T-cell (primary cell): ENCODE results near the gene DCP1A. TPM values are rescaled to one million over a fixed set of nuclear protein-coding genes. Genes with fewer than 3 reads are reported as not detected.

Experiments
- ATAC-seq, 4 experiments: fragments of 200-7000 bp in 3 of 4; fragments of 150-1000 bp in 1 of 4; cut with Tn5 transposase; replicated peaks in 1 of 4; 1 replicate in 3 of 4; 2 replicates in 1 of 4; pipeline ENCODE4 v1.10.0; 2021; ENCODE audit warnings: moderate library complexity in 3 of 4, mild to moderate bottlenecking in 2 of 4, moderate number of reproducible peaks in 1 of 4
- CTCF ChIA-PET, 2 donors: fragments of 300-600 bp; sonication (Branson Sonifier 250); formaldehyde crosslinking; loops; one replicate each; lab custom pipeline; 2022; ENCODE audit warnings: antibody characterized with exemption in 2 of 2; lab: Charles Lee
- POLR2A ChIA-PET, 2 donors: fragments of 300-600 bp; sonication (Branson Sonifier 250); formaldehyde crosslinking; loops; one replicate each; lab custom pipeline; 2022; ENCODE audit warnings: antibody characterized with exemption in 2 of 2; lab: Charles Lee
- DNase-seq, 35 experiments: peaks; one replicate each; pipeline versions ENCODE4 v3.0.0 to v3.0.0-alpha.2; 2013 to 2023
- H3K27ac ChIP-seq: one replicate; pipeline ENCODE4 v1.5.1; 2013; ENCODE audit warnings: low read length
- H3K27me3 ChIP-seq, 2 experiments: replicated peaks in 1 of 2; 1 replicate in 1 of 2; 2 replicates in 1 of 2; pipeline versions ENCODE4 v1.6.1 to v1.7.0; 2013; ENCODE audit warnings: low read length in 1 of 2, mixed read lengths in 1 of 2; ENCODE audit not compliant: control insufficient read depth in 2 of 2, insufficient read depth in 2 of 2; ENCODE audit errors: extremely low read depth in 1 of 2
- H3K36me3 ChIP-seq, 2 donors: 1 replicate in 1 of 2; 2 replicates in 1 of 2; pipeline versions ENCODE4 v1.6.1 to v1.7.0; 2013; ENCODE audit warnings: low read length in 1 of 2; ENCODE audit not compliant: control insufficient read depth in 2 of 2, insufficient read depth in 1 of 2; ENCODE audit errors: extremely low read depth in 1 of 2
- H3K4me1 ChIP-seq, 2 experiments: 1 replicate in 1 of 2; 2 replicates in 1 of 2; pipeline versions ENCODE4 v1.6.1 to v1.7.0; 2013; ENCODE audit warnings: low read length in 2 of 2, mixed read lengths in 1 of 2; ENCODE audit not compliant: insufficient read depth in 2 of 2, control insufficient read depth in 1 of 2; ENCODE audit errors: extremely low read depth in 1 of 2
- H3K4me3 ChIP-seq, 2 donors: 1 replicate in 1 of 2; 2 replicates in 1 of 2; pipeline versions ENCODE4 v1.5.1 to v1.7.0; 2013; ENCODE audit warnings: mild to moderate bottlenecking in 2 of 2, low read length in 1 of 2, moderate library complexity in 1 of 2; ENCODE audit not compliant: control insufficient read depth in 1 of 2; ENCODE audit errors: extremely low read depth in 1 of 2
- H3K9me3 ChIP-seq: 2 replicates; pipeline ENCODE4 v1.7.0; 2013
- H3K27ac Mint-ChIP-seq, 2 donors: one replicate each; pipeline ENCODE4 v1.8.0; 2020 to 2021; ENCODE audit warnings: mild to moderate bottlenecking in 2 of 2, mixed read lengths in 2 of 2
- H3K27me3 Mint-ChIP-seq, 2 donors: one replicate each; pipeline ENCODE4 v1.8.0; 2021 to 2022; ENCODE audit warnings: mixed read lengths in 2 of 2
- H3K36me3 Mint-ChIP-seq: one replicate; pipeline ENCODE4 v1.8.0; 2021; ENCODE audit warnings: mixed read lengths
- H3K4me1 Mint-ChIP-seq, 3 donors: one replicate each; pipeline ENCODE4 v1.8.0; 2020 to 2022; ENCODE audit warnings: mixed read lengths in 3 of 3, mild to moderate bottlenecking in 1 of 3
- H3K4me3 Mint-ChIP-seq, 3 donors: one replicate each; pipeline ENCODE4 v1.8.0; 2020 to 2022; ENCODE audit warnings: mild to moderate bottlenecking in 3 of 3, mixed read lengths in 3 of 3, moderate library complexity in 3 of 3
- H3K9me3 Mint-ChIP-seq, 3 donors: one replicate each; pipeline ENCODE4 v1.8.0; 2020 to 2022; ENCODE audit warnings: mixed read lengths in 3 of 3
- WGBS: methylation state at CpG from one replicate; pipeline ENCODE4 v1.1.5; 2013; ENCODE audit warnings: missing lambda C conversion rate; ENCODE audit not compliant: insufficient coverage; 5-methylcytosine and 5-hydroxymethylcytosine counted together
- total RNA-seq, 35 experiments: library from RNA in 6 of 35; stranded (reverse) in 6 of 35; fragments of 120-200 nt in 1 of 35; gene quantifications; one replicate each; pipeline versions ENCODE4 v1.2.1 to v1.2.4 and lab custom pipeline; 2013 to 2026

The DCP1A gene
- total RNA-seq, 5 donors from 2014 or later (not counting 1 experiment from before 2014, with no cell fraction given) = 32.2 to 44.2 (median 39.7) TPM

DNA sequence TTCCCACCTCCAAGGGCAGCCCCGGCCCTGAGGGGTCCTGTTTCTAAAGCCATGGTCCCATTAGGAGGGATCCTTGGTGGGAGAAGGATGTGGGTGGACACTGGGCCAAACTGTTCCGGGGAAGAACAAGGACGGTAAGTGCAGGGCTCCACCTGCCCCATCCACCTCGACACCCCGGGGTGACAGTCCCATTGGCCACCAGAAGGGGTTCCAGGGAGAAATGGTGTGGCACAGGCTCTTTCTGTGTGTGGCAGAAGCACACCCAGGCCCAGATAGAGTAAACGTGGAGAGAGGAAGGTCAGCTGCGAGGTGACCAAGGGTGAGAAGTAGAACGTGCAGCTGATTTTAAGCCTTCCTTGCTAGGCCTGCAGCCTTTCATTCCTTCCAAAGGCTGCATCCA is 103.6 kb downstream of the DCP1A start:
- no peak for DNase-seq
- ATAC-seq = no peak
- no peak overlapping the region for H3K27ac ChIP-seq
- ChIA-PET CTCF (no interaction called here), POLR2A (no interaction called here)
- WGBS = 78% methylated on average over 3 of the region's 8 CpGs
- peaks cover 14 to 41% of the 10 kb centered on the region in 2 donors for H3K36me3 ChIP-seq
- H3K4me3 ChIP-seq = no peak overlapping the region
- Mint-ChIP-seq H3K9me3 (no peaks in the 10 kb centered on the region), H3K27me3 (no peaks in the 10 kb centered on the region), H3K36me3 (peaks cover 12% of the 10 kb centered on the region), H3K27ac (no peak overlapping the region), H3K4me3 (no peak overlapping the region), H3K4me1 (peaks cover 20 to 24% (median 22%) of the 10 kb centered on the region in 3 donors)
- no peaks in the 10 kb centered on the region for H3K27me3 ChIP-seq
- no peaks in the 10 kb centered on the region for H3K9me3 ChIP-seq
- H3K4me1 ChIP-seq = peaks cover 3 to 15% of the 10 kb centered on the region in 2 experiments

DNA sequence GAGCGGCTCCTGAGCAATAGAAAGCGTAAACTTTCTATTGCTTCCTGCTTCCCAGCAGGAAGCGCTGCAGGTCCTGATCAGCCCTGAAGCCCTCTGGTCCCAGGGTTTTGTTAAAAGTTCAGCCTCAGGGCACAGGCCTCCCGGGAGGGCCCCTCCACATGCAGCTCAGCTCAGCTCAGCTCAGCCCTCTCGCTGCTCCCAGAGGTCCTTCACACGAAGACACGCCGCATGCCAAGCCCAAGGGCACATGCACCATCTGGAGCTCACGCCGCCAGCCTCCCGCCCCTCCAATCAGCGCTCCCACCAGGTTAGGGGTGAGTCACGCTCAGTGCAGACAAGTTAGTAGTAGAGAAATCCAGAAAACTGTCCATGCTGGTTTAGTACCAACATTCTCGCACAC is 104.2 kb downstream of the DCP1A start:
- no peaks in the 10 kb centered on the region for H3K27me3 Mint-ChIP-seq
- no peak overlapping the region for H3K4me3 Mint-ChIP-seq
- H3K27me3 ChIP-seq = no peaks in the 10 kb centered on the region
- WGBS = 97% methylated on average over 12 of the region's 14 CpGs
- no peak overlapping the region for H3K4me3 ChIP-seq
- no peaks in the 10 kb centered on the region for H3K9me3 Mint-ChIP-seq
- ChIA-PET CTCF (no interaction called here), POLR2A (no interaction called here)
- H3K36me3 Mint-ChIP-seq = peaks cover 13% of the 10 kb centered on the region
- no peak for DNase-seq
- peaks cover 16 to 47% of the 10 kb centered on the region in 2 donors for H3K36me3 ChIP-seq
- no peak overlapping the region for H3K27ac ChIP-seq
- H3K4me1 Mint-ChIP-seq = peaks cover 15 to 18% (median 17%) of the 10 kb centered on the region in 3 donors
- H3K9me3 ChIP-seq = no peaks in the 10 kb centered on the region
- no peak for ATAC-seq
- no peak overlapping the region for H3K27ac Mint-ChIP-seq
- H3K4me1 ChIP-seq = peaks cover 3 to 15% of the 10 kb centered on the region in 2 experiments

- H3K4me3 Mint-ChIP-seq = no peak overlapping the region
- peaks cover 10 to 13% (median 11%) of the 10 kb centered on the region in 3 donors for H3K4me1 Mint-ChIP-seq
- Histone ChIP-seq H3K4me1 (peaks cover under 1 to 14% of the 10 kb centered on the region in 2 experiments), H3K36me3 (peaks cover 19 to 51% of the 10 kb centered on the region in 2 donors), H3K27ac (no peak overlapping the region), H3K27me3 (no peaks in the 10 kb centered on the region), H3K9me3 (no peaks in the 10 kb centered on the region), H3K4me3 (no peak overlapping the region)
- ATAC-seq (no peak), DNase-seq (no peak)
- WGBS = 100% methylated on average over 1 of the region's 4 CpGs
- no peak overlapping the region for H3K27ac Mint-ChIP-seq
- H3K36me3 Mint-ChIP-seq = peaks cover 13% of the 10 kb centered on the region
- POLR2A ChIA-PET = no interaction called here
- CTCF ChIA-PET = no interaction called here
- H3K27me3 Mint-ChIP-seq = no peaks in the 10 kb centered on the region
- no peaks in the 10 kb centered on the region for H3K9me3 Mint-ChIP-seq
Measured at GRCh38 chr3:53242642-53243041, 104.7 kb downstream of the DCP1A start.

DNA sequence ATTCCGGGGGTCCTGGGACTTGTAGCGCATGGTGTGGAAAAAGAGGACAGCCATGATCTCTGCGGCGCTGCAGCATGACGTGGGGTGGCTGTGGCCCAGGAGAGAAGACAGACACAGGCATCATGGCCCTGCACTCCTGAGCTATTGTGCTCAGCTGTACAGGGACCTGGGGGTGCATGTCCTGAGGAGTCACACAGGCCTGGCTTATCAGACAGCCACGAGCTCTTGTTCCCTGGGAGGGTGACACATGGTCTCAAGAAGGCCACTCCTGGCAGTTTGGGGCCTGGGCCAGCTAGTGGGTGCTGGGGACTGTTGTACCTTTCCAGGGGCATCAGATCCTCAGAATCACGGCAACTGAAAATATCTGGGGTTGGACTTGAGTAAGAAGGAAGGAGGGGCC is 105.2 kb downstream of the DCP1A start:
- H3K4me3 Mint-ChIP-seq = no peak overlapping the region
- peaks cover 13% of the 10 kb centered on the region for H3K36me3 Mint-ChIP-seq
- no peak overlapping the region for H3K4me3 ChIP-seq
- peaks cover 19 to 51% of the 10 kb centered on the region in 2 donors for H3K36me3 ChIP-seq
- H3K27ac ChIP-seq = no peak overlapping the region
- H3K9me3 Mint-ChIP-seq = no peaks in the 10 kb centered on the region
- ChIA-PET CTCF (no interaction called here), POLR2A (no interaction called here)
- peaks cover 0 to 12% of the 10 kb centered on the region in 2 experiments for H3K4me1 ChIP-seq
- no peaks in the 10 kb centered on the region for H3K27me3 Mint-ChIP-seq
- no peak overlapping the region for H3K27ac Mint-ChIP-seq
- DNase-seq = no peak
- H3K27me3 ChIP-seq = no peaks in the 10 kb centered on the region
- H3K4me1 Mint-ChIP-seq = peaks cover 8 to 12% (median 10%) of the 10 kb centered on the region in 3 donors
- no peak for ATAC-seq
- 92% methylated on average over 7 of the region's 7 CpGs for whole genome bisulfite sequencing
- H3K9me3 ChIP-seq = no peaks in the 10 kb centered on the region

- H3K4me1 Mint-ChIP-seq = peaks cover 5 to 9% (median 8%) of the 10 kb centered on the region in 3 donors
- H3K36me3 ChIP-seq = peaks cover 19 to 57% of the 10 kb centered on the region in 2 donors
- H3K27ac Mint-ChIP-seq = no peak overlapping the region
- ATAC-seq (no peak), DNase-seq (no peak)
- WGBS = 94% methylated on average over 12 of the region's 28 CpGs
- H3K4me3 Mint-ChIP-seq = no peak overlapping the region
- peaks cover 12% of the 10 kb centered on the region for H3K36me3 Mint-ChIP-seq
- no peaks in the 10 kb centered on the region for H3K27me3 ChIP-seq
- ChIA-PET CTCF (no interaction called here), POLR2A (no interaction called here)
- no peaks in the 10 kb centered on the region for H3K9me3 Mint-ChIP-seq
- no peak overlapping the region for H3K4me3 ChIP-seq
- peaks cover 0 to 12% of the 10 kb centered on the region in 2 experiments for H3K4me1 ChIP-seq
- H3K27me3 Mint-ChIP-seq = no peaks in the 10 kb centered on the region
- H3K9me3 ChIP-seq = no peaks in the 10 kb centered on the region
- H3K27ac ChIP-seq = no peak overlapping the region
Measured at GRCh38 chr3:53240989-53241972, 106.1 kb downstream of the DCP1A start.

DNA sequence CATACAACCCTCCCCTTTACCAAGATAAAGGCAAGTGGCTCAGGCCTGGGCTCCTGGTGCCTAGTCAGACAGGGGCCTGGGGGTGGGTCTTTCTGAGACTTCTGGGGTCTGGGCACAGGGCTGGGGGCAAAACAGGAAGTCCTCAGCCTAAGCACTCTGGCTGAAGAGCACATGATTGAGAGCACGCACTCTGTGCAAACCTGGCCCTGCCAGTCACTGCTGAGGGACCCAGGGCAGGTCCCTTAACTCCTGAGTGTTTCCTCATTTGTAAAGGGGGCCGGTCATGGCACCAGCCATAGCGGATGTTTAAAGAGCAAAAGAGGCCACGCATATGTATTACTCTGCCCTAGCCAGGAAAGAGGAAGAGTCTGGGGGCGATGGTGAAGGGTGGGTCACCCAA is 107.5 kb downstream of the DCP1A start:
- H3K9me3 ChIP-seq = no peaks in the 10 kb centered on the region
- Mint-ChIP-seq H3K27ac (no peak overlapping the region), H3K27me3 (no peaks in the 10 kb centered on the region), H3K9me3 (no peaks in the 10 kb centered on the region), H3K36me3 (peaks cover 9% of the 10 kb centered on the region), H3K4me3 (no peak overlapping the region), H3K4me1 (peaks cover 0 to 4% (median 3%) of the 10 kb centered on the region in 3 donors)
- no peak overlapping the region for H3K4me3 ChIP-seq
- H3K36me3 ChIP-seq = peaks cover 19 to 70% of the 10 kb centered on the region in 2 donors
- peaks cover 0 to 12% of the 10 kb centered on the region in 2 experiments for H3K4me1 ChIP-seq
- no peak overlapping the region for H3K27ac ChIP-seq
- POLR2A ChIA-PET = no interaction called here
- ATAC-seq (no peak), DNase-seq (no peak)
- WGBS = 92% methylated on average over 1 of the region's 5 CpGs
- no peaks in the 10 kb centered on the region for H3K27me3 ChIP-seq
- CTCF ChIA-PET = no interaction called here
